Measurements from ENCODE around the gene SSBP4. TPM values are rescaled to one million over a fixed set of nuclear protein-coding genes. Genes with fewer than 3 reads are reported as not detected.

Gene SSBP4
- total and polyA plus RNA-seq, 2 donors (not counting 3 experiments of a cell fraction or from before 2014, with no cell fraction given), result 89.6 to 151 TPM

DNA sequence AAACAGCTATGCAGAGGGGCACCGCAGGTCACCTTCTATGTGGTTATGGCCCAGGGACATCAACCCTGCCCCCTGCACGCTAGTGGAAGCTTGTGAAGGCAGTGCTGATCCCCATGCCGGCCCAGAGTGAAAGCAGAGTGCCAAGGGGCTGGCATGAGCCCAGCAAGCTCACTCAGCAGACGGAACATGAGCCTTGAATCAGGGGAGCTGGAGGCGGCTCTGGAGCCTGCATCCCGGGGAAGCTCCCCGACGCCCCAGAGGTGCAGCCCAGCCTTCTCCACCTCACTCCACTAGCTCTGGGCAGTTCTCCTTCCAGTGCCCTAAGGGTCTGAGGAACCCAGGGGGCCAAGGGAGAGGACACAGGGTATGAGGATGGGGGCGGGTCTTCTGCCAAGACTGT is 37.8 kb downstream of the SSBP4 start:
- no peak overlapping the region for H2AFZ ChIP-seq (ENCODE audit: low read depth, low read length)
- H3K27ac ChIP-seq (ENCODE audit: insufficient read depth, low read depth, low read length), result no peak overlapping the region
- H3K9me3 ChIP-seq (replicated peaks; ENCODE audit: control insufficient read depth, insufficient read depth, low read length), result no peaks in the 10 kb centered on the region
- peaks cover 0 to 26% of the 10 kb centered on the region in 2 experiments for H3K36me3 ChIP-seq (ENCODE audit: control insufficient read depth in 2 of 2, extremely low read depth in 1 of 2, insufficient read depth in 2 of 2, low read length in 2 of 2)
- H3K9ac ChIP-seq (replicated peaks; ENCODE audit: extremely low read depth, insufficient read depth, low read length), result no peak overlapping the region
- intact Hi-C loops (cut with micrococcal nuclease), result loop anchor here (10.0 kb wide), 1 partner anchor 458 kb away; the partner anchor contains the start of genes COPE and DDX49
- POLR2A ChIA-PET, result interaction anchor here (0.7 kb wide), 1 partner anchor 172 kb away, joined by 3 read pairs; no protein-coding TSS in a partner anchor
- no TSS peak for BruUV-seq (replicated peaks)
- H4K20me1 ChIP-seq (replicated peaks; ENCODE audit: control insufficient read depth, extremely low read depth, insufficient read depth, low read length), result no peaks in the 10 kb centered on the region
- H3K4me2 ChIP-seq (ENCODE audit: insufficient read depth, low read length), result no peak overlapping the region
- no peaks in the 10 kb centered on the region for H3K9me1 ChIP-seq (replicated peaks; ENCODE audit: control insufficient read depth, extremely low read depth, insufficient read depth, low read length)
- H3K4me1 ChIP-seq (ENCODE audit: control insufficient read depth, extremely low read depth, insufficient read depth, low read length), result peaks cover 10% of the 10 kb centered on the region
- TF ChIP-seq POLR2AphosphoS5 (IDR thresholded peaks at IDR 0.05; ENCODE audit: insufficient read depth, low read depth, low read length) (no peak), POLR2A (IDR thresholded peaks at IDR 0.05; ENCODE audit: low read depth, low read length) (no peak), FOS (IDR thresholded peaks at IDR 0.05; ENCODE audit: borderline replicate concordance, insufficient read depth, low read length) (no peak), EZH2 (IDR thresholded peaks at IDR 0.05; ENCODE audit: borderline replicate concordance, low read depth, low read length, severe bottlenecking) (no peak), MAX (IDR thresholded peaks at IDR 0.05; ENCODE audit: insufficient read depth, insufficient read length) (no peak), GATA2 (IDR thresholded peaks at IDR 0.05; ENCODE audit: insufficient read depth, insufficient read length, low read depth, low read length) (no peak), MYC (IDR thresholded peaks at IDR 0.05; ENCODE audit: low read depth, low read length) (no peak), JUN (IDR thresholded peaks at IDR 0.05; ENCODE audit: borderline replicate concordance, insufficient read depth, insufficient read length, low read depth) (no peak)
- TF ChIP-seq, protein P1, sequence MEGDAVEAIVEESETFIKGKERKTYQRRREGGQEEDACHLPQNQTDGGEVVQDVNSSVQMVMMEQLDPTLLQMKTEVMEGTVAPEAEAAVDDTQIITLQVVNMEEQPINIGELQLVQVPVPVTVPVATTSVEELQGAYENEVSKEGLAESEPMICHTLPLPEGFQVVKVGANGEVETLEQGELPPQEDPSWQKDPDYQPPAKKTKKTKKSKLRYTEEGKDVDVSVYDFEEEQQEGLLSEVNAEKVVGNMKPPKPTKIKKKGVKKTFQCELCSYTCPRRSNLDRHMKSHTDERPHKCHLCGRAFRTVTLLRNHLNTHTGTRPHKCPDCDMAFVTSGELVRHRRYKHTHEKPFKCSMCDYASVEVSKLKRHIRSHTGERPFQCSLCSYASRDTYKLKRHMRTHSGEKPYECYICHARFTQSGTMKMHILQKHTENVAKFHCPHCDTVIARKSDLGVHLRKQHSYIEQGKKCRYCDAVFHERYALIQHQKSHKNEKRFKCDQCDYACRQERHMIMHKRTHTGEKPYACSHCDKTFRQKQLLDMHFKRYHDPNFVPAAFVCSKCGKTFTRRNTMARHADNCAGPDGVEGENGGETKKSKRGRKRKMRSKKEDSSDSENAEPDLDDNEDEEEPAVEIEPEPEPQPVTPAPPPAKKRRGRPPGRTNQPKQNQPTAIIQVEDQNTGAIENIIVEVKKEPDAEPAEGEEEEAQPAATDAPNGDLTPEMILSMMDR (IDR thresholded peaks at IDR 0.05; ENCODE audit: extremely low read depth in 1 of 2, insufficient read depth in 1 of 2, low read depth in 1 of 2, low read length in 2 of 2), result no peak
- CTCF ChIA-PET, result interaction anchor here (1.2 kb wide), 1 partner anchor 13 kb away, joined by 4 read pairs; no protein-coding TSS in a partner anchor
- H3K27me3 ChIP-seq (ENCODE audit: control insufficient read depth in 2 of 2, insufficient read depth in 2 of 2, low read length in 2 of 2), result no peaks in the 10 kb centered on the region
- dilution Hi-C loops (cut with MboI; ENCODE audit: extremely low pct_ligation_motif_present, low sequenced_read_pairs), result no loop called here
- H3K79me2 ChIP-seq (ENCODE audit: control insufficient read depth, insufficient read depth, low read length), result no peaks in the 10 kb centered on the region
- no peak overlapping the region for H3K4me3 ChIP-seq (replicated peaks in 1 of 3; ENCODE audit: insufficient read depth in 1 of 3, low read depth in 1 of 3, low read length in 3 of 3)
- DNase-seq (ENCODE audit: low read depth, low spot score) (no peak), FAIRE-seq (no peak)
